Lung microvascular endothelial cell (primary cell): Measurements from ENCODE around the gene TUBB1. TPM values are rescaled to one million over a fixed set of nuclear protein-coding genes. Genes with fewer than 3 reads are reported as not detected.

ENCODE experiments used
- DNase-seq, 2 donors: peaks; one replicate each; pipeline versions ENCODE4 v3.0.0 to v3.0.0-alpha.2; 2010; ENCODE audit warnings: low read depth in 2 of 2
- total RNA-seq: library from RNA; depleted of rRNA; stranded (reverse); fragments of >200 nt; gene quantifications from 2 replicates; pipeline ENCODE4 v1.2.1, GENCODE V29; 2014

The TUBB1 gene
- total RNA-seq, 1 donor from 2014 or later: not detected

DNA sequence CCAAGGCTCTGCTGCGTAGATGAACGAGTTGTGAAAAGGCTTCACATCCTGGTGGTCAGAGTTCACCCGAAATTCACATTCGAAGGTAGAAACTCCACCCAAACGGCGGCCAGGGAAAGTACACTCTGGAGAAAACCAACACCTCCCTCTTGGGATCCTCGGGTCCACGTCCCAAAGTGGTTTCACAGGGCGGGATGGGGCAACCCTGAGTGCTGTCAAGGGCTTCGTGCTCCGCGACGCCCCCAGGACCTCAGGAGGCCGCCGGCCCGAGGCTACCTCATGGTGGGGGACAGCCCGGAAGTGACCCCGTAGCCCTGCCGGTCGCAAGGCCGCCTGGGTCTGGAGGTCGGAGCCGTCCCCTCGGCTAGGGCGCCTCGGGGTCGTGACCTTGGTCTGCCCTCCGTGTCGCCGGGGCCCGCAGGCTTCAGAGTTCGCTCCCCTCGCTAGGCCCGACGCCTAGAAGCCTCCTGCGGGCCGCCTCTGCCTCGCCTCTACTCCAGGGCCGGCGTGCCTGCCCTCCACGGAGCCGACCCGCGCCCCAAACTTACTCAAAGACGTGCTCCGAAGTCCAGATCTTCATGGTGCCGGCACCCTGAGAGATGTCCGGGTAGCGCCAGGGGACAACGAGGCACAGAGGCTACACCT is 23.0 kb downstream of the TUBB1 start, which contains the start of gene PRELID3B:
PRELID3B (minus strand) TSS at position 636 of the 645 bp plus-strand sequence; CDS start at position 580, 56 bp downstream.
- peak; percentile 20 to 32 for DNase-seq

- DNase-seq: peak; percentile 92 to 94
Measured at GRCh38 chr20:59042796-59043631, 23.8 kb downstream of the TUBB1 start.

- no peak for DNase-seq
Measured at GRCh38 chr20:59043698-59044097, 24.5 kb downstream of the TUBB1 start.

- no peak for DNase-seq
Measured at GRCh38 chr20:59044295-59044694, 25.1 kb downstream of the TUBB1 start.

DNA sequence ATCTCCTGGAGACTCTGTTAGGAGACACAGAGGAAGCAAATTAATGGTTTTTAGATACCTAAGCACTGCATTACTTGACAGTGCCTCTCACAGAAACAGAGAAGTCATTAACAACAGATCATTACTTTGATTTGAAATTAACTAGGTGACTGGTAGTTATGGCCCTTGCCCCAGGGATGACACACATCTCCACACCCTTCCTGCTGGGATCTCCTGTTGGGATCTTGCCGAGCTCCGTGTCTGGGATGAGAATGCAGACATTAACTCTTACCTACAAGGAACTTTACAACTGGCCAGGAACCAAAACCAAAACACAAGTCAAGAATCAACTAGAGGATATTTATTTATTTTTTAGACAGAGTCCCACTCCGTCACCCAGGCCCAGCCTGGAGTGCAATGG is 25.6 kb downstream of the TUBB1 start:
- DNase-seq: no peak

GRCh38 chr20:59046862-59047261 is 27.6 kb downstream of the TUBB1 start:
- no peak for DNase-seq

GRCh38 chr20:59047938-59048680 is 28.9 kb downstream of the TUBB1 start:
- no peak for DNase-seq

- no peak for DNase-seq
Measured at GRCh38 chr20:59048681-59049030, 29.4 kb downstream of the TUBB1 start.

DNA sequence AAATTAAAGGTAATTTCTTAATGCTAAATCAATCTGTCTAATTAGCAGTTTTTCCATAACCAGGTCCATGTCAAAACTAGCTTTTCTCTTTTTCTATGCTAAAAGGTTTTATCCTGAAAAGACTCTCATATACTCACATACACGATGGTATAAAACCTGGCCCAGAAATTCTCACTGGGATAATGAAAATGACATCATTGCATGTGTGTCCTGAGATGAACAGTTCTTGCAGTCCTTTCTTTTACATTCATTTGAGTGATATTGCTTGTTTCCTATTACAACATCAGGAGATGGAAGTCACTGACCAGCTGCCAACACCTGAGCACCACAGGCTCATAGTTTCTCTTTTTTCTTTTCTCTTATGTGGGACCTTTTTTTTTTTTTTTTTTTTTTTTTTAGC is 31.2 kb downstream of the TUBB1 start:
- no peak for DNase-seq

DNA sequence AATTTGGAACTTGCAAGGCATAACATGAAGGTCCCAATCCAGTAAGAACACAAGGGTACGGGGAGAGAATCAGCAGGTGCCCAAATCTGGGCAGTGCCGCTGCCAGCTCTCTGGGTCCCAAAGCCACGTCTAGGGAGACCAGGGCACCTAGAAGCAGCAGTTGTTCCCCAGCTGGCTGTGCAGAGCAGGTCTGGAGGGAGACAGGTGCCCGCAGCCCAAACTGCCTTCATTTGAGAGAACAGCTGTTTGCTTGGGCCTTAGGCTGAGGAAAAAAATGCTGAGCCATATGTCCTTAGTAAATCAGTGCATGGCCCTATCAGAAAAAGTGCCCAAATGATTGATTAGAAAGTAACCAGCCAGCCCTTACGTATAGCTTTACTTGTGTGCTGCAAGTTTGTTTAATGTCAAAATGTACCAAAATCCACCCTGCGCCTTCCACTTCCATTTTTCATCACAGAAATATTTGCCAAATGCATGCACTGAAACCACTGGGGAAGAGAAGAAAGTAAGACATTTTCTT is 32.5 kb downstream of the TUBB1 start:
- no peak for DNase-seq

DNA sequence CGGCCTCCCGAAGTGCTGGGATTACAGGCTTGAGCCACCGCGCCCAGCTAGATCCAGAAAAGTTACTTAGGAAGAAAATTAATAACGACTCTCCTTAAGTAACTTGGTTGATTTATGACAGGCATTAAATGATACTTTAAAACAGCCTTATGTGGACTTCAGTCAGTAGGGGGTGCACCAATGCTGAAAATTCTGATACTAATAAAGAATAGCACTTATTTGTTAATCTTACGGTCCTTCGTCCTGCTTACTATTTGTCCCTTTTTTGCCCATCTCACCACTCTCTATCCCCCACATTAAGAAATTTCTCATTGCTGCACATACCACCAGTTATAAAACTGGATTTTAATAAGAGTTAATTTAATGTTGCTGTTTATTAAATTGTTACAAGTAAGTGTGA is 36.1 kb downstream of the TUBB1 start:
- peak; percentile 52 to 70 for DNase-seq

DNA sequence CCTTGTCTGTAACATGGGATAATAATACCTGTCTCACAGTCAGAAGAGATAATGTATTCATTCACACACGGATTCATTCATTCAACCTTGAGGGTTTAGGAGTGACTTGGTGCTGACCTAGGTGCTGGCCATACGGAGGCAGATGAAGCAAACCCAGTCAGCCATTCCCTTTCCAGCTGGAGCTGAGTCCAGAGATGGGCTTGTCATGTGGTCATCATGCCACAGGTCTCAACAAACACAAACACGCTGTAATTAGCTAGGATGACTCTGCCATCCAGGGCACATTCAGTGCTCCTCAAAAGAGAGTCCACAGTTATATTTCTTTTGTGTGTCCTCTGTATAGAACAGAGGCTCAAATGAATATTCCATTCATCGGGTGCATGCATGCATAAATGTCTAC is 42.9 kb downstream of the TUBB1 start:
- DNase-seq: no peak

GRCh38 chr20:59063358-59064213 is 44.4 kb downstream of the TUBB1 start:
- peak; percentile 81 to 85 for DNase-seq

GRCh38 chr20:59064214-59064722 is 45.0 kb downstream of the TUBB1 start:
- DNase-seq: no peak

DNA sequence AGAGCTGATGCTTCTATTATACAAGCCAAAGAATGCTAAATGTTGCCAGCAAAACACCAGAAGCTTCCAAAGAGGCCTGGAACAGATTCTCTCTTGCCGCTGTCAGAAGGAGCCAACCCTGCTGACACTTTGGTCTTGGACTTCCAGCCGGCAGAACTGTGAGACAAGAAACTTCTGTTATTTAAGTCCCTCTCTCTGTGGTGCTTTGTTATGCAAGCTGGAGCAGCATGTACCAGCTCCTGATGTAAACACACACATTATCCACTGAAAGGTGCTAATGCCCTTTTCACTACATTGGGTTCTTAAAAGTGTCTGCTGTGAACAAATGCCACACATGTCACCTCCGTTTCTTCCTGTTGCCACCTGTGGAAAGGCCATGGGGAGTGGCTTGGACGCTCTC is 49.3 kb downstream of the TUBB1 start:
- no peak for DNase-seq

DNA sequence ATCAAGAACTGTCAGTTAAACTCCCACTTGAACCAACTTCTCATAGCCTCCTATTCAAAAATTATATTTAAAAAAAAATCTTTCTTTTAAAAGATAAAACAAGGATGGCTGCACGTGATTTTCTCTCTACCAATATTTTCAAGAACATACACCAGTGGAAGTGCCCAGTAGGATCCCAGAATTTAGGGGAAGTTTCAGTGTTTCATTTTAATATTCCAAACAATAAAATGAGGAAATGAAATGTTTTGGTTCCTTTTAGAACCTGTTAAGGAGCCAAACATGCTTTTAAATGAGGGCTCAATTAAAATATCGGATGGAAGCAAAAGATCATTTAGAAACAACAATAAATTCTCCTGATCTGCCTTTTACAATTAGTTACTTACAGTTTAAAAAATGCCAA is 49.8 kb downstream of the TUBB1 start:
- DNase-seq: no peak

DNA sequence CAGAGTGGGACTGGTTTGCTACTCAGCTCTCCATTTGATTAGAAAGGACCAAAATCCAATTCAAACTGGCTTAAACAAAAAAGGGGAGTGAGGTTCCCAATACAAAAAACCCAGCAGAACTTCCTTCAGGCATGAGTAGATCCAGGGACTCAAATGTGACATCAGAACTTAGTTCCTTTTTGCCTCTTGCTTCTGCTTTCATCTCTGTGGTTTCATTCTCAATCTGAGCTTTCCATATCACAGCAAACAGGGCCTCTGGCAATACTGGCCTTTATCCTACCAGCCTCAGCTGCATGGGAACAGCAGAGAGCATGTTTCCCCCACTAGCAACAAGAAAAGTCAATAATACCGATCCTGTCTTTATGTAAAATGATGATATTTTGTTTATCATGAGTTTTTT is 52.0 kb downstream of the TUBB1 start:
- no peak for DNase-seq

- DNase-seq: no peak
Measured at GRCh38 chr20:59073582-59073981, 54.4 kb downstream of the TUBB1 start.

DNA sequence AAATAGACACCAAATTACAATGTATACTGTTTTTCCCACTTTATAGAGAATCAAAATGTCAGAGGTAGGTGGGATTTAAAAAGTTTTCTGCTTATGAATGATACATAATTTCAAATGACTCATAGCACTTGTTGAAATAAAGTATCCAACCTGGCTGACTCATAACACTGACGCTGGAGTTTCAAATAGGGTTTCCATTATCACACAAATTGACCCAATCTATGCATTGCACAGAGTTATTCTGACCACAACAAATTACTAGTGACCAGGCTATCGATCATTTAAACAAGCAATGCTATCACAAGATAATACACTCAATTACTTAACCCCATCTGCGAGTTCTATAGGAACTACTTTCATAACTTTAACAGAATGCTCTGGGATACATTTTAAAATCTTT is 55.2 kb downstream of the TUBB1 start:
- peak in 1 of 2 donors; percentile 23 for DNase-seq

GRCh38 chr20:59075934-59076508 is 56.8 kb downstream of the TUBB1 start:
- DNase-seq: no peak
